ENCODE results near the gene ATP1B2.

Gene ATP1B2

DNA sequence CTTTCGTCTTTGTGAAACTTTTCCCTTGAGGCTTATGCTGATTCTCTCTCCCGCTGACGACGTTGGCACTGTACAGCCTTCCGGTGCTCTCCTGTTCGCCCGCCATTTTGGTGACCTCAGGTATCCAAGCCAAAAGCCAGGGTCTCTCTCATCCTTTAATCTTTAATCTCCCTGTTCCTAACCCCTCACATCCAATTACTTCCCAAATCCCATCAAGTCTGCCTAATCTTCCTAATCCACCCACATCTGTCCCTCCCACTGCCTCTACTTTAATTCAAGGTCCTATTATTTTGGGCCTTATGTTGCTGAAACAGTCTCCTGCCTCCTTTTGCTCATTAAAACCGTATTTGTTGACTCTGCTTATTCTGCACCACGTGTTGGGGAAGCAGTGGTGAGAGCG, 44.9 kb downstream of the ATP1B2 start:
- Histone ChIP-seq H3K4me1 (ENCODE audit: insufficient read depth, low read length) (no peaks in the 10 kb centered on the region), H3K9ac (ENCODE audit: low read depth, low read length) (no peak overlapping the region), H3K27ac (ENCODE audit: low read length) (no peak overlapping the region), H2AFZ (ENCODE audit: low read depth, low read length) (no peak overlapping the region), H3K36me3 (ENCODE audit: insufficient read depth, low read length) (peaks cover 32% of the 10 kb centered on the region), H3K79me2 (ENCODE audit: insufficient read depth, low read length) (no peaks in the 10 kb centered on the region), H3K9me3 (ENCODE audit: insufficient read depth, low read length, severe bottlenecking) (no peaks in the 10 kb centered on the region), H3K4me2 (ENCODE audit: insufficient read depth, low read length) (no peak overlapping the region), H3K27me3 (ENCODE audit: insufficient read depth, low read length, poor library complexity) (no peaks in the 10 kb centered on the region), H4K20me1 (ENCODE audit: insufficient read depth, low read length) (no peaks in the 10 kb centered on the region), H3K4me3 (ENCODE audit: low read depth in 1 of 2, low read length in 2 of 2) (no peak overlapping the region)
- DNase-seq, result no peak
- no peak for ATAC-seq (ENCODE audit: insufficient read depth, low read depth)
- TF ChIP-seq, protein P1, sequence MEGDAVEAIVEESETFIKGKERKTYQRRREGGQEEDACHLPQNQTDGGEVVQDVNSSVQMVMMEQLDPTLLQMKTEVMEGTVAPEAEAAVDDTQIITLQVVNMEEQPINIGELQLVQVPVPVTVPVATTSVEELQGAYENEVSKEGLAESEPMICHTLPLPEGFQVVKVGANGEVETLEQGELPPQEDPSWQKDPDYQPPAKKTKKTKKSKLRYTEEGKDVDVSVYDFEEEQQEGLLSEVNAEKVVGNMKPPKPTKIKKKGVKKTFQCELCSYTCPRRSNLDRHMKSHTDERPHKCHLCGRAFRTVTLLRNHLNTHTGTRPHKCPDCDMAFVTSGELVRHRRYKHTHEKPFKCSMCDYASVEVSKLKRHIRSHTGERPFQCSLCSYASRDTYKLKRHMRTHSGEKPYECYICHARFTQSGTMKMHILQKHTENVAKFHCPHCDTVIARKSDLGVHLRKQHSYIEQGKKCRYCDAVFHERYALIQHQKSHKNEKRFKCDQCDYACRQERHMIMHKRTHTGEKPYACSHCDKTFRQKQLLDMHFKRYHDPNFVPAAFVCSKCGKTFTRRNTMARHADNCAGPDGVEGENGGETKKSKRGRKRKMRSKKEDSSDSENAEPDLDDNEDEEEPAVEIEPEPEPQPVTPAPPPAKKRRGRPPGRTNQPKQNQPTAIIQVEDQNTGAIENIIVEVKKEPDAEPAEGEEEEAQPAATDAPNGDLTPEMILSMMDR (IDR thresholded peaks at IDR 0.05; ENCODE audit: borderline replicate concordance, extremely low read depth, low read length, poor library complexity, severe bottlenecking), result no peak
- TF ChIP-seq EZH2 (IDR thresholded peaks at IDR 0.05; ENCODE audit: borderline replicate concordance, low read depth, low read length, severe bottlenecking), result no peak

DNA sequence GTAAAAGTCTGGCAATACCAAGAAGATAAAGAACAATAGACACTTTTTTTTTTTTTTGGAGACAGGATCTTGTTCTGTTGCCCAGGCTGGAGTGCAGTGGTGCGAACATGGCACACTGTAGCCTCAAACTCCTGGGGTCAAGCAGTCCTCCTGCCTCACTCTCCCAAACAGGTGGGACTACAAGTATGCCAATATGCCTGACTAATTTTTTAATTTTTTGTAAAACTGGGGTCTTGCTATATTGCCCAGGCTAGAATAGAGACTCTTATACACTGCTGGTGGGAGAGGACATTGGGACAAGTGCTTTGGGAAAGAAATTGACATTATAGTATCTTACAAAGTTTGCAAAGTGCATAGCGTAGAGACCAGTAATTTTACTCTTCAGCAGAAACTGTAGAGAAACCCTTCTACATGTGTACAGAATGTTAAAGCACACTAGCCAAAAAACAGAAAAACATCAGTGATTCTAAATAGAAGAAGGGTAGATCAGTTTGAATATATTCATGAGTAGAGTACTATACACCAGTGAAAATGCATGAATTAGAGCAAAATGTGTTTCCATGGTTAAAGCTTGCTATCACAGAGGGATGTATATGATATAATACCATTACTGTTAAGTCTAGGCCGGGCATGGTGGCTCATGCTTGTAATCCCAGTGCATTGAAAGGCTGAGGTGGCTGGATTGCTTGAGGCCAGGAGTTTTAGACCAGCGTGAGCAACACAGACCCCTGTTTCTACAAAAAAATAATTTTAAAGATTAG, 47.3 kb downstream of the ATP1B2 start:
- no peak overlapping the region for H3K4me2 ChIP-seq (ENCODE audit: insufficient read depth, low read length)
- H3K36me3 ChIP-seq (ENCODE audit: insufficient read depth, low read length), result peaks cover 50% of the 10 kb centered on the region
- ATAC-seq (ENCODE audit: insufficient read depth, low read depth) (no peak), DNase-seq (no peak)
- peaks cover 6% of the 10 kb centered on the region; the same call in 1 of the 2 replicates for H4K20me1 ChIP-seq (ENCODE audit: insufficient read depth, low read length)
- H3K27me3 ChIP-seq (ENCODE audit: insufficient read depth, low read length, poor library complexity), result no peaks in the 10 kb centered on the region
- no peak overlapping the region for H2AFZ ChIP-seq (ENCODE audit: low read depth, low read length)
- H3K9me3 ChIP-seq (ENCODE audit: insufficient read depth, low read length, severe bottlenecking), result no peaks in the 10 kb centered on the region
- H3K4me3 ChIP-seq (ENCODE audit: low read depth in 1 of 2, low read length in 2 of 2), result no peak overlapping the region
- H3K9ac ChIP-seq (ENCODE audit: low read depth, low read length), result no peak overlapping the region
- no peaks in the 10 kb centered on the region for H3K79me2 ChIP-seq (ENCODE audit: insufficient read depth, low read length)
- TF ChIP-seq EZH2 (IDR thresholded peaks at IDR 0.05; ENCODE audit: borderline replicate concordance, low read depth, low read length, severe bottlenecking), result no peak
- TF ChIP-seq, protein P1 (IDR thresholded peaks at IDR 0.05; ENCODE audit: borderline replicate concordance, extremely low read depth, low read length, poor library complexity, severe bottlenecking), result no peak
- H3K4me1 ChIP-seq (ENCODE audit: insufficient read depth, low read length), result no peaks in the 10 kb centered on the region
- no peak overlapping the region for H3K27ac ChIP-seq (ENCODE audit: low read length)

DNA sequence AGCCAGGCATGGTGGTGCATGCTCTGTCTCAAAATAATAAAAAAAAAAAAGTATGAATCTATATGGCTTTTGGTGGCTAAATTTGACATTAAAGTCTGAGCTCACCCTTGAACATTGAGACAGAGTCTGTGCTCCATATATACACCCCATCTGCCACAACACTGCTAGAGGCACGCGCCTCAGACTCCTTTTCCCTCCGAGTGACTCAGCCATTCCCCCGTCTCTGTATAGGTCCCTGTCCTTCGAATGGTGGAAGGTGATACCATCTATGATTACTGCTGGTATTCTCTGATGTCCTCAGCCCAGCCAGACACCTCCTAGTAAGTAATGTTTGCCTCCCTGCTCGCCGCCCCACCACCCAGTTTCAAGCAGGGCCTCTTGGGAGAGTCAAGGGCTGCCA, 49.8 kb downstream of the ATP1B2 start:
- H3K4me3 ChIP-seq (ENCODE audit: low read depth in 1 of 2, low read length in 2 of 2), result no peak overlapping the region
- peaks cover 17% of the 10 kb centered on the region; the same call in 1 of the 2 replicates for H4K20me1 ChIP-seq (ENCODE audit: insufficient read depth, low read length)
- no peaks in the 10 kb centered on the region for H3K9me3 ChIP-seq (ENCODE audit: insufficient read depth, low read length, severe bottlenecking)
- no peaks in the 10 kb centered on the region for H3K4me1 ChIP-seq (ENCODE audit: insufficient read depth, low read length)
- no peak overlapping the region for H3K27ac ChIP-seq (ENCODE audit: low read length)
- TF ChIP-seq, protein P1 (IDR thresholded peaks at IDR 0.05; ENCODE audit: borderline replicate concordance, extremely low read depth, low read length, poor library complexity, severe bottlenecking), result no peak
- no peak for TF ChIP-seq EZH2 (IDR thresholded peaks at IDR 0.05; ENCODE audit: borderline replicate concordance, low read depth, low read length, severe bottlenecking)
- peaks cover 1% of the 10 kb centered on the region for H3K27me3 ChIP-seq (ENCODE audit: insufficient read depth, low read length, poor library complexity)
- DNase-seq (no peak), ATAC-seq (ENCODE audit: insufficient read depth, low read depth) (no peak)
- H3K4me2 ChIP-seq (ENCODE audit: insufficient read depth, low read length), result no peak overlapping the region
- no peak overlapping the region for H3K9ac ChIP-seq (ENCODE audit: low read depth, low read length)
- H3K79me2 ChIP-seq (ENCODE audit: insufficient read depth, low read length), result no peaks in the 10 kb centered on the region
- H2AFZ ChIP-seq (ENCODE audit: low read depth, low read length), result no peak overlapping the region
- H3K36me3 ChIP-seq (ENCODE audit: insufficient read depth, low read length), result peaks cover 43% of the 10 kb centered on the region
